HepG2 (cell line): Measurements from ENCODE around the gene KIF1C. TPM values are rescaled to one million over a fixed set of nuclear protein-coding genes. Genes with fewer than 3 reads are reported as not detected.
A peak's percentile ranks its signal among the peaks of the same experiment; 100 is the strongest.

Experiments
- BHLHE40 ChIP-seq: IDR thresholded peaks from 2 replicates; pipeline ENCODE4 v1.6.1; 2011; ENCODE audit warnings: low read length, improper control_type of control experiment
- CAMTA2 ChIP-seq: sonication (generic); formaldehyde crosslinking; IDR thresholded peaks from 2 replicates; pipeline ENCODE4 v1.4.0; 2020; ENCODE audit warnings: mild to moderate bottlenecking, missing genetic modification reagents, borderline replicate concordance
- CREB1 ChIP-seq, 2 experiments: fragments of 450-650 bp in 1 of 2; IDR thresholded peaks; 2 replicates each; pipeline ENCODE4 v1.6.1; 2016 to 2017; ENCODE audit warnings: control low read depth in 1 of 2, mild to moderate bottlenecking in 1 of 2, missing compliant biosample characterization in 1 of 2, missing genetic modification characterization in 1 of 2
- DRAP1 ChIP-seq: IDR thresholded peaks from 2 replicates; pipeline ENCODE4 v1.6.1; 2016; ENCODE audit warnings: missing genetic modification reagents, missing compliant biosample characterization
- EP300 ChIP-seq, 3 experiments: sonication (generic) in 1 of 3; formaldehyde crosslinking in 1 of 3; IDR thresholded peaks; 2 replicates each; pipeline versions ENCODE4 v1.5.1 to v1.6.1; 2011 to 2020; ENCODE audit warnings: low read depth in 2 of 3, low read length in 2 of 3, borderline replicate concordance in 1 of 3, improper control_type of control experiment in 1 of 3, mild to moderate bottlenecking in 1 of 3, missing genetic modification reagents in 1 of 3, moderate library complexity in 1 of 3
- MBD4 ChIP-seq: IDR thresholded peaks from 2 replicates; pipeline ENCODE4 v1.6.1; 2012; ENCODE audit warnings: low read length, inconsistent platforms, borderline replicate concordance
- MLXIP ChIP-seq: sonication (generic); formaldehyde crosslinking; IDR thresholded peaks from 2 replicates; pipeline ENCODE4 v1.9.0; 2021; ENCODE audit warnings: missing genetic modification reagents, borderline replicate concordance
- REPIN1 ChIP-seq: sonication (generic); formaldehyde crosslinking; IDR thresholded peaks from 2 replicates; pipeline ENCODE4 v1.8.0; 2022; ENCODE audit warnings: missing genetic modification reagents, low read depth, mild to moderate bottlenecking, borderline replicate concordance
- SAP130 ChIP-seq: IDR thresholded peaks from 2 replicates; pipeline ENCODE4 v1.6.1; 2016; ENCODE audit warnings: low read depth
- SP2 ChIP-seq: sonication (generic); formaldehyde crosslinking; IDR thresholded peaks from 2 replicates; pipeline ENCODE4 v1.5.1; 2020; ENCODE audit warnings: mild to moderate bottlenecking, missing genetic modification reagents
- ZC3H13 ChIP-seq: sonication (generic); formaldehyde crosslinking; IDR thresholded peaks from 2 replicates; pipeline ENCODE4 v1.8.1; 2023; ENCODE audit warnings: mild to moderate bottlenecking, missing genetic modification reagents, moderate library complexity
- ZNF318 ChIP-seq: sonication (generic); formaldehyde crosslinking; IDR thresholded peaks from 2 replicates; pipeline ENCODE4 v1.4.0; 2020; ENCODE audit warnings: mild to moderate bottlenecking, missing genetic modification reagents
- ZNF414 ChIP-seq: sonication (generic); formaldehyde crosslinking; IDR thresholded peaks from 2 replicates; pipeline ENCODE4 v1.5.0; 2020; ENCODE audit warnings: missing genetic modification reagents
- ZNF670 ChIP-seq: sonication (generic); formaldehyde crosslinking; IDR thresholded peaks from 2 replicates; pipeline ENCODE4 v1.8.0; 2022; ENCODE audit warnings: mild to moderate bottlenecking, missing genetic modification reagents, borderline replicate concordance
- ZSCAN25 ChIP-seq: sonication (generic); formaldehyde crosslinking; IDR thresholded peaks from 2 replicates; pipeline ENCODE4 v1.8.0; 2022; ENCODE audit warnings: mild to moderate bottlenecking, missing genetic modification reagents
- polyA plus RNA-seq, 8 experiments: library from polyadenylated mRNA; depleted of rRNA in 3 of 8; stranded (reverse) in 7 of 8; unstranded in 1 of 8; fragments of >200 nt; fragmentation: Illumina TruSeq in 4 of 8; extraction: Trizol in 4 of 8; gene quantifications; 2 replicates each; pipeline versions ENCODE4 v1.2.1 to v1.2.3, GENCODE V29; 2011 to 2016; ENCODE audit warnings: low read depth in 4 of 8, missing spikeins in 1 of 8, mixed read lengths in 1 of 8; ENCODE audit not compliant: insufficient read depth in 1 of 8
- total RNA-seq, 5 experiments: library from RNA; depleted of rRNA; stranded (reverse); fragments of >200 nt; fragmentation: Illumina TruSeq; extraction: Trizol; gene quantifications; 2 replicates each; pipeline ENCODE4 v1.2.3, GENCODE V29; 2016; ENCODE audit warnings: low read depth in 1 of 5

KIF1C gene
- total and polyA plus RNA-seq, 2 of the 13 experiments (the other 11 are each of a cell fraction or from before 2014, with no cell fraction given) = 70.0 to 104 TPM

- TF ChIP-seq ZNF318 (CRISPR knock-in tag) (0 out of 2 replicates have a peak, but pooled peaks have one; percentile 19), REPIN1 (CRISPR knock-in tag) (peak; percentile 30; the same call in 1 of the 2 replicates), ZNF414 (0 out of 2 replicates have a peak, but pooled peaks have one; percentile 19), ZC3H13 (0 out of 2 replicates have a peak, but pooled peaks have one; percentile 38), MLXIP (no peak), SP2 (CRISPR knock-in tag) (no peak), ZSCAN25 (CRISPR knock-in tag) (peak; percentile 86; the same call in 1 of the 2 replicates), SAP130 (CRISPR knock-in tag) (peak; percentile 71; the same call in 1 of the 2 replicates), EP300 (IDR thresholded peaks at IDR 0.05; ENCODE audit: low read depth in 2 of 2, low read length in 2 of 2) (peak in 1 of 2 experiments; percentile 47; a peak in 1 of 4 replicates), EP300 (CRISPR knock-in tag; IDR thresholded peaks at IDR 0.05; ENCODE audit: borderline replicate concordance) (no peak), CAMTA2 (CRISPR knock-in tag) (no peak), DRAP1 (CRISPR knock-in tag) (peak; percentile 85; the same call in 1 of the 2 replicates), ZNF670 (CRISPR knock-in tag) (no peak), BHLHE40 (no peak), MBD4 (no peak), CREB1 (IDR thresholded peaks at IDR 0.05) (no peak), CREB1 (CRISPR knock-in tag; IDR thresholded peaks at IDR 0.05) (peak; percentile 28; the same call in 1 of the 2 replicates)
These were observed 47.0 kb upstream of the KIF1C start, which contains the start of gene ENO3 (continued) for GRCh38 chr17:4950746-4951204.
